SU-DHL-6 (cell line): ENCODE results near the gene CCN2.
A peak's percentile ranks its signal among the peaks of the same experiment; 100 is the strongest.
"Not testable (repeated sequence)": the region's sequence is repeated elsewhere in the genome, so short reads cannot be mapped to it uniquely, and the experiment has no call there.

ENCODE experiments used
- H2AFZ ChIP-seq: fragments of 200-600 bp; sonication (generic); 2 replicates; pipeline ENCODE4 v1.6.1; 2014; ENCODE audit warnings: low read depth, mild to moderate bottlenecking, moderate library complexity, mixed read lengths, antibody characterized with exemption, low read length; ENCODE audit not compliant: severe bottlenecking
- H3F3A ChIP-seq: fragments of 200-600 bp; shearing (Covaris generic); 2 replicates; pipeline ENCODE4 v1.6.0; 2016; ENCODE audit warnings: antibody characterized with exemption, mild to moderate bottlenecking; ENCODE audit not compliant: insufficient read depth
- H3K27ac ChIP-seq: fragments of 200-600 bp; sonication (generic); 2 replicates; pipeline ENCODE4 v1.5.1; 2016; ENCODE audit warnings: low read depth, mild to moderate bottlenecking, low read length, moderate library complexity, mixed read lengths
- H3K27me3 ChIP-seq: fragments of 200-600 bp; sonication (generic), shearing (Covaris generic); 2 replicates; pipeline ENCODE4 v1.6.0; 2014; ENCODE audit warnings: mild to moderate bottlenecking, low read length
- H3K36me3 ChIP-seq: fragments of 200-600 bp; sonication (generic); 2 replicates; pipeline ENCODE4 v1.6.1; 2014; ENCODE audit warnings: mild to moderate bottlenecking, low read length, mixed read lengths
- H3K4me2 ChIP-seq: fragments of 300-600, 200-600 bp; shearing (Covaris generic), sonication (generic); 2 replicates; pipeline ENCODE4 v1.6.0; 2014; ENCODE audit warnings: low read length, low read depth, mild to moderate bottlenecking; ENCODE audit not compliant: poor library complexity, severe bottlenecking
- H3K4me3 ChIP-seq: fragments of 200-600 bp; sonication (generic); 2 replicates; pipeline ENCODE4 v1.5.1; 2014; ENCODE audit warnings: antibody characterized with exemption, low read length, mild to moderate bottlenecking, mixed read lengths; ENCODE audit not compliant: insufficient read depth, poor library complexity, severe bottlenecking
- H3K79me2 ChIP-seq: fragments of 200-600 bp; sonication (generic); 2 replicates; pipeline ENCODE4 v1.6.1; 2014; ENCODE audit warnings: mild to moderate bottlenecking, low read length, moderate library complexity; ENCODE audit not compliant: insufficient read depth
- H3K9ac ChIP-seq: fragments of 200-600 bp; sonication (generic); 2 replicates; pipeline ENCODE4 v1.7.0; 2014; ENCODE audit warnings: mild to moderate bottlenecking, low read length
- H3K9me2 ChIP-seq: fragments of 200-600 bp; sonication (generic); replicated peaks from 2 replicates; pipeline ENCODE4 v1.6.1; 2014; ENCODE audit warnings: low read length; ENCODE audit not compliant: insufficient read depth
- H3K9me3 ChIP-seq: fragments of 200-600 bp; sonication (generic); 2 replicates; pipeline ENCODE4 v1.6.1; 2014; ENCODE audit warnings: low read length, mixed read lengths; ENCODE audit not compliant: insufficient read depth
- H4K20me1 ChIP-seq: fragments of 200-600 bp; sonication (generic); 2 replicates; pipeline ENCODE4 v1.6.1; 2014; ENCODE audit warnings: low read depth, mild to moderate bottlenecking, antibody characterized with exemption, low read length, moderate library complexity, mixed read lengths
- EZH2phosphoT487 ChIP-seq: fragments of 200-600 bp; sonication (generic), shearing (Covaris generic); conservative IDR thresholded peaks from 2 replicates; pipeline ENCODE4 v1.6.1; 2018; ENCODE audit warnings: mild to moderate bottlenecking, antibody characterized with exemption, low read length, moderate library complexity, mixed read lengths
- TF ChIP-seq, protein P1 (sequence below): fragments of 200-600 bp; sonication (generic); IDR thresholded peaks from one replicate; pipeline ENCODE4 v1.5.1; 2017; ENCODE audit warnings: antibody characterized with exemption, mild to moderate bottlenecking, low read length, moderate library complexity; ENCODE audit not compliant: insufficient read depth, poor library complexity, severe bottlenecking

Gene CCN2

DNA sequence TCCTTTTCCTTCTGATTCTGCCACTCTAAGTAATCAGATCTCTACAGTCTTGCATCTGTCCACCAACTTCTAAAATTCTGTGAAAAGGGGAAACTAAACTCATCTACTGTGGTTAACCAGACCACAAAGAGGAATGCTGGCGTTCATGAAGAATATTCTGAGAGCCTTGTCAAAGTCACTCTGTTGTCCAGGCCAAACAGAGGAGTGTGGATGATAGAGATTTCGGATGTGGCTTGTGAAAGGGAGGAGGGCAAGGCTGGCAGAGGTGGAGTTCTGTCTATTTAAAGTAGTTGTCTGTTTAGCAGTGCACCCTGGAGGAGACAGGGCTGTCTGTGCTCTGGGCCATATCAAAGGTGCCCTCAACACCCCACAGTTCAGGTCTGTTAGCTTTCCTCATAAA, 33.9 kb downstream of the CCN2 start:
- Histone ChIP-seq H3K4me2 (no peak overlapping the region), H2AFZ (no peak overlapping the region), H3K9me2 (no peaks in the 10 kb centered on the region), H3K27me3 (no peaks in the 10 kb centered on the region), H3F3A (no peaks in the 10 kb centered on the region), H3K79me2 (no peaks in the 10 kb centered on the region), H3K36me3 (no peaks in the 10 kb centered on the region), H3K4me3 (no peak overlapping the region), H3K9me3 (no peaks in the 10 kb centered on the region), H4K20me1 (no peaks in the 10 kb centered on the region), H3K9ac (no peak overlapping the region), H3K27ac (no peak overlapping the region)
- no peak for TF ChIP-seq EZH2phosphoT487
- TF ChIP-seq, protein P1, sequence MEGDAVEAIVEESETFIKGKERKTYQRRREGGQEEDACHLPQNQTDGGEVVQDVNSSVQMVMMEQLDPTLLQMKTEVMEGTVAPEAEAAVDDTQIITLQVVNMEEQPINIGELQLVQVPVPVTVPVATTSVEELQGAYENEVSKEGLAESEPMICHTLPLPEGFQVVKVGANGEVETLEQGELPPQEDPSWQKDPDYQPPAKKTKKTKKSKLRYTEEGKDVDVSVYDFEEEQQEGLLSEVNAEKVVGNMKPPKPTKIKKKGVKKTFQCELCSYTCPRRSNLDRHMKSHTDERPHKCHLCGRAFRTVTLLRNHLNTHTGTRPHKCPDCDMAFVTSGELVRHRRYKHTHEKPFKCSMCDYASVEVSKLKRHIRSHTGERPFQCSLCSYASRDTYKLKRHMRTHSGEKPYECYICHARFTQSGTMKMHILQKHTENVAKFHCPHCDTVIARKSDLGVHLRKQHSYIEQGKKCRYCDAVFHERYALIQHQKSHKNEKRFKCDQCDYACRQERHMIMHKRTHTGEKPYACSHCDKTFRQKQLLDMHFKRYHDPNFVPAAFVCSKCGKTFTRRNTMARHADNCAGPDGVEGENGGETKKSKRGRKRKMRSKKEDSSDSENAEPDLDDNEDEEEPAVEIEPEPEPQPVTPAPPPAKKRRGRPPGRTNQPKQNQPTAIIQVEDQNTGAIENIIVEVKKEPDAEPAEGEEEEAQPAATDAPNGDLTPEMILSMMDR: no peak

DNA sequence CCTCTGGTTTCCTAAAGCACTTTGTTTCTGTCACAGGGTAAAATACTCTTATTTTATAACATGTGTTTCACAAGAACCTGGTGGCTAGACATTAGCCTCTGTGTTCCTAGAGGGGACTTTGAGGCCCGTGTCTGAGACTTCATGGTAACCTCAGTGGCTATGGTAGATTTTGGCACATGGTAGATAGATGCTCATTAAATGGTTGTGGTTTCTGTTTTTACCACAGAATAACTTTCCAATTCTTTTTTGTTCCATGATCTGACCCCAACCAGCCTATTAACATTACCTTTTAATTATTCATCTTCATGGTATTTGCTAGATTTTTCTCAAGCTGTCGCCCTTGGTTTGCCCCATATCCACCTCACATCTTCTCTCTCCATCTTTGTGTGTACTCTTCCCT, 34.3 kb downstream of the CCN2 start:
- no peaks in the 10 kb centered on the region for H3F3A ChIP-seq
- H3K79me2 ChIP-seq: no peaks in the 10 kb centered on the region
- H4K20me1 ChIP-seq: no peaks in the 10 kb centered on the region
- H2AFZ ChIP-seq: no peak overlapping the region
- no peaks in the 10 kb centered on the region for H3K9me3 ChIP-seq
- no peaks in the 10 kb centered on the region for H3K9me2 ChIP-seq
- no peaks in the 10 kb centered on the region for H3K27me3 ChIP-seq
- H3K4me2 ChIP-seq: no peak overlapping the region
- no peak overlapping the region for H3K27ac ChIP-seq
- no peak for TF ChIP-seq EZH2phosphoT487
- TF ChIP-seq, protein P1: no peak
- H3K9ac ChIP-seq: no peak overlapping the region
- no peaks in the 10 kb centered on the region for H3K36me3 ChIP-seq
- H3K4me3 ChIP-seq: no peak overlapping the region

DNA sequence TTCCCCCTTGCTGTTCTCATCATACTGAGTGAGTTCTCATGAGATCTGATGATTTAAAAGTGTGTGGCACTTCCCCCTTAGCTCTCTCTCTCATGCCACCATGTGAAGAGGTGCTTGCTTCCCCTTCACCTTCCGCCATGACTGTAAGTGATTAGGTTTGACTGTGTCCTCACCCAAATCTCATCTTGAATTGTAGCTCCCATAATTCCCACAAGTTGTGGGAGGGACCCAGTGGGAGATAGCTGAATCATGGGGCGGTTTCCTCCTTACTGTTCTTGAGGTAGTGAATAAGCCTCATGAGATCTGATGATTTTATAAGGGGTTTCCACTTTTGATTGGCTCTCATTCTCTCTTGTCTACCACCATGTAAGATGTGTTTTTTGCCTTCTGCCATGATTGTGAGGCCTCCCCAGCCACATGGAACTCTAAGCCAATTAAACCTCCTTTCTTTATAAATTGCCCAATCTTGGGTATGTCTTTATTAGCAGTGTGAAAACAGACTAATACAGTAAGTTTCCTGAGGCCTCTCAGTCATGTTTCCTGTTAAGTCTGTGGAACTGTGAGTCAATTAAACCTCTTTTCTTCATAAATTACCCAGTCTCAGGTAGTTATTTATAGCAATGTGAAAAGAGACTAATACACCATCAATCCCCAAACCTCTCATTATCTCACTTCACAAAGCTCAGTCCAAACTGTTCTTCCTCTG, 34.9 kb downstream of the CCN2 start:
- not testable (repeated sequence) for H3K9ac ChIP-seq, H3K36me3 ChIP-seq, H3K9me3 ChIP-seq, H3K27me3 ChIP-seq, H3K4me2 ChIP-seq, H3K79me2 ChIP-seq, H3K4me3 ChIP-seq, H4K20me1 ChIP-seq, H3F3A ChIP-seq, H2AFZ ChIP-seq, H3K27ac ChIP-seq, H3K9me2 ChIP-seq

DNA sequence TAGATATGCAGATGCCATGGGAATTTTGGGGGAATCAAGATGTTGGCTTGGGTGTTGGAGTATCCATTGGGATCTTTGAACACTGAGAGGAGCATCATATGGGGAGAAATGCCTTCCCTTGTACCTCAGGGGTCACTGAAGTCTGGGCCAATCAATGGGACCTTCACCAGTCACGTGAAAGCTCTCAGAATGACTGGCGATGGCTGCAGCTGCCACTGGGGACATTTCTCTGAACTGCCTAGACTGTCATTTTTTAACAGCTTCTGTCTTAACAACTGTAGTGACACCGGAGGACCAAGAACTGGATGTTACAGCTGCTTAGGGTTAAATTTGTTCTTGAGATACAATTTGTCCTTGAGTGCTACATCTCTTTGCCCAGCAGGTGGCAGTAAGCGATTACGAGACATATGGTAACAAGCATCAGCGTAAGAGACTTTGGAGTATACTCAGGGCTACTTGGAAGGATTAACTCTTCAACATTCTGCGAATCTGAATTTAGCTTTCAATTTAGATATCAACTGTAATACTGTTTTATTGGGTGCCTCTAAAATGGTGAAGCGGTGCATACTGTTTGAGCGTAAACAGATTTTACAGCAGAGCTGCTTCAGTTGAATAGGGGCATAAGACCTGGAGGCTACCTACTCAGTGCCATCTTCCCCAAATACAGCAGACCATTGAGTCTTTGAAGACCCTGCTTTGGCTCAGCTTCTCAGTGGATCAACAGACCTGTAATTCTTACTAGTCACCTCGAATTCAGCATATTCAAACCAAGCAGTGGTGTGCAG, 36.0 kb downstream of the CCN2 start:
- no peaks in the 10 kb centered on the region for H3F3A ChIP-seq

More for the DNA sequence above, 36.0 kb downstream of the CCN2 start:
- Histone ChIP-seq H3K9ac (no peak overlapping the region), H3K27me3 (no peaks in the 10 kb centered on the region), H3K27ac (no peak overlapping the region), H3K4me3 (no peak overlapping the region), H2AFZ (no peak overlapping the region), H3K79me2 (no peaks in the 10 kb centered on the region), H3K4me2 (no peak overlapping the region), H3K9me2 (no peaks in the 10 kb centered on the region), H3K36me3 (no peaks in the 10 kb centered on the region), H3K9me3 (no peaks in the 10 kb centered on the region), H4K20me1 (no peaks in the 10 kb centered on the region)
- TF ChIP-seq, protein P1: peak; percentile 86
- TF ChIP-seq EZH2phosphoT487: no peak
